Measurements from ENCODE around the gene MVB12A. TPM values are rescaled to one million over a fixed set of nuclear protein-coding genes. Genes with fewer than 3 reads are reported as not detected.
A peak's percentile ranks its signal among the peaks of the same experiment; 100 is the strongest.

Gene MVB12A
- total and polyA plus RNA-seq, 9 of the 15 experiments (the other 6 are each of a cell fraction or from before 2014, with no cell fraction given), result 1.2 to 46.2 (median 22.4) TPM

DNA sequence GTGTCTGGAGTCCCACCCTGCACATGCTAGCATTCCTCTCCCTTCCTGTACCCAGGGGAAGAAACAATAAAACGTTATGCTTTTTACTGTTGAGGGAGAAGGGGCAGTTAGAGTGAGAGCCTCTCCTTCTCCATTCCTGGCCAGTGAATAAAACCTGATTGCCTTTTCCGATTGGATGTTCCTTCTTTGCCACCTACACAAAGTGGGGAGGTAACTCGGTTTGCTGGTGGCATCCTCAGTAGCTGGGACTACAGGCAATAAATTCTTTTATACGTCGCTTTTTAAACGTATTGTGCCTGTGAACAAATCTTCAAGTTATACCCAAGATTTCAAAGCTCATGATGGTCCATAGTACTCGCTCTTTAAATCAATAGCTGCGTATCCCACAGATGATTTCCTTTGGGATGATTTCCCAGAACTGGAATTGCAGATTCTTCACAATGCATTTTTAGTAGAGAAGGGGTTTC, 660 bp upstream of the MVB12A start (continued):
- TF ChIP-seq, protein P1, sequence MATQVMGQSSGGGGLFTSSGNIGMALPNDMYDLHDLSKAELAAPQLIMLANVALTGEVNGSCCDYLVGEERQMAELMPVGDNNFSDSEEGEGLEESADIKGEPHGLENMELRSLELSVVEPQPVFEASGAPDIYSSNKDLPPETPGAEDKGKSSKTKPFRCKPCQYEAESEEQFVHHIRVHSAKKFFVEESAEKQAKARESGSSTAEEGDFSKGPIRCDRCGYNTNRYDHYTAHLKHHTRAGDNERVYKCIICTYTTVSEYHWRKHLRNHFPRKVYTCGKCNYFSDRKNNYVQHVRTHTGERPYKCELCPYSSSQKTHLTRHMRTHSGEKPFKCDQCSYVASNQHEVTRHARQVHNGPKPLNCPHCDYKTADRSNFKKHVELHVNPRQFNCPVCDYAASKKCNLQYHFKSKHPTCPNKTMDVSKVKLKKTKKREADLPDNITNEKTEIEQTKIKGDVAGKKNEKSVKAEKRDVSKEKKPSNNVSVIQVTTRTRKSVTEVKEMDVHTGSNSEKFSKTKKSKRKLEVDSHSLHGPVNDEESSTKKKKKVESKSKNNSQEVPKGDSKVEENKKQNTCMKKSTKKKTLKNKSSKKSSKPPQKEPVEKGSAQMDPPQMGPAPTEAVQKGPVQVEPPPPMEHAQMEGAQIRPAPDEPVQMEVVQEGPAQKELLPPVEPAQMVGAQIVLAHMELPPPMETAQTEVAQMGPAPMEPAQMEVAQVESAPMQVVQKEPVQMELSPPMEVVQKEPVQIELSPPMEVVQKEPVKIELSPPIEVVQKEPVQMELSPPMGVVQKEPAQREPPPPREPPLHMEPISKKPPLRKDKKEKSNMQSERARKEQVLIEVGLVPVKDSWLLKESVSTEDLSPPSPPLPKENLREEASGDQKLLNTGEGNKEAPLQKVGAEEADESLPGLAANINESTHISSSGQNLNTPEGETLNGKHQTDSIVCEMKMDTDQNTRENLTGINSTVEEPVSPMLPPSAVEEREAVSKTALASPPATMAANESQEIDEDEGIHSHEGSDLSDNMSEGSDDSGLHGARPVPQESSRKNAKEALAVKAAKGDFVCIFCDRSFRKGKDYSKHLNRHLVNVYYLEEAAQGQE (IDR thresholded peaks at IDR 0.05; ENCODE audit: borderline replicate concordance), result no peak
- TF ChIP-seq, protein P1 (CRISPR knock-in tag; IDR thresholded peaks at IDR 0.05; ENCODE audit: low read depth), result no peak
- 0 out of 4 replicates have a peak, but pooled peaks of 1 of the 2 experiments have one; percentile 4 for TF ChIP-seq RAD21 (CRISPR knock-in tag; conservative IDR thresholded peaks at IDR 0.05 in 1 of 2, IDR thresholded peaks at IDR 0.05 in 1 of 2)
- no peak for TF ChIP-seq STAT5B (CRISPR knock-in tag; IDR thresholded peaks at IDR 0.05)
- TF ChIP-seq, protein P2, sequence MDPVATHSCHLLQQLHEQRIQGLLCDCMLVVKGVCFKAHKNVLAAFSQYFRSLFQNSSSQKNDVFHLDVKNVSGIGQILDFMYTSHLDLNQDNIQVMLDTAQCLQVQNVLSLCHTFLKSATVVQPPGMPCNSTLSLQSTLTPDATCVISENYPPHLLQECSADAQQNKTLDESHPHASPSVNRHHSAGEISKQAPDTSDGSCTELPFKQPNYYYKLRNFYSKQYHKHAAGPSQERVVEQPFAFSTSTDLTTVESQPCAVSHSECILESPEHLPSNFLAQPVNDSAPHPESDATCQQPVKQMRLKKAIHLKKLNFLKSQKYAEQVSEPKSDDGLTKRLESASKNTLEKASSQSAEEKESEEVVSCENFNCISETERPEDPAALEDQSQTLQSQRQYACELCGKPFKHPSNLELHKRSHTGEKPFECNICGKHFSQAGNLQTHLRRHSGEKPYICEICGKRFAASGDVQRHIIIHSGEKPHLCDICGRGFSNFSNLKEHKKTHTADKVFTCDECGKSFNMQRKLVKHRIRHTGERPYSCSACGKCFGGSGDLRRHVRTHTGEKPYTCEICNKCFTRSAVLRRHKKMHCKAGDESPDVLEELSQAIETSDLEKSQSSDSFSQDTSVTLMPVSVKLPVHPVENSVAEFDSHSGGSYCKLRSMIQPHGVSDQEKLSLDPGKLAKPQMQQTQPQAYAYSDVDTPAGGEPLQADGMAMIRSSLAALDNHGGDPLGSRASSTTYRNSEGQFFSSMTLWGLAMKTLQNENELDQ (CRISPR knock-in tag; IDR thresholded peaks at IDR 0.05; ENCODE audit: borderline replicate concordance), result no peak
- TF ChIP-seq OTX1 (CRISPR knock-in tag; IDR thresholded peaks at IDR 0.05), result no peak
- no peak for TF ChIP-seq PTTG1 (tag; IDR thresholded peaks at IDR 0.05; ENCODE audit: low read depth)
- TF ChIP-seq TAF7 (tag; IDR thresholded peaks at IDR 0.05), result no peak
- 0 out of 2 replicates have a peak, but pooled peaks have one; percentile 12 for TF ChIP-seq ARID1B (IDR thresholded peaks at IDR 0.05)
- TF ChIP-seq, protein P3, sequence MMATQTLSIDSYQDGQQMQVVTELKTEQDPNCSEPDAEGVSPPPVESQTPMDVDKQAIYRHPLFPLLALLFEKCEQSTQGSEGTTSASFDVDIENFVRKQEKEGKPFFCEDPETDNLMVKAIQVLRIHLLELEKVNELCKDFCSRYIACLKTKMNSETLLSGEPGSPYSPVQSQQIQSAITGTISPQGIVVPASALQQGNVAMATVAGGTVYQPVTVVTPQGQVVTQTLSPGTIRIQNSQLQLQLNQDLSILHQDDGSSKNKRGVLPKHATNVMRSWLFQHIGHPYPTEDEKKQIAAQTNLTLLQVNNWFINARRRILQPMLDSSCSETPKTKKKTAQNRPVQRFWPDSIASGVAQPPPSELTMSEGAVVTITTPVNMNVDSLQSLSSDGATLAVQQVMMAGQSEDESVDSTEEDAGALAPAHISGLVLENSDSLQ (IDR thresholded peaks at IDR 0.05), result no peak
- TF ChIP-seq TEAD2 (tag; IDR thresholded peaks at IDR 0.05), result no peak
- no peak for TF ChIP-seq SIN3B (IDR thresholded peaks at IDR 0.05; ENCODE audit: low read depth)
- TF ChIP-seq STAT5A (IDR thresholded peaks at IDR 0.05; ENCODE audit: borderline replicate concordance, low read length), result no peak
- TF ChIP-seq CXXC5 (CRISPR knock-in tag; IDR thresholded peaks at IDR 0.05), result no peak
